Ishikawa (cell line): ENCODE results near the gene DLGAP4.

Source experiments
- CEBPB ChIP-seq: IDR thresholded peaks from 2 replicates; pipeline ENCODE4 v1.6.1; 2012
- CREB1 ChIP-seq: IDR thresholded peaks from 2 replicates; pipeline ENCODE4 v1.6.1; 2012; ENCODE audit warnings: low read depth
- EGR1 ChIP-seq: IDR thresholded peaks from 2 replicates; pipeline ENCODE4 v1.6.1; 2012
- EP300 ChIP-seq: IDR thresholded peaks from 2 replicates; pipeline ENCODE4 v1.6.1; 2012; ENCODE audit warnings: borderline replicate concordance
- FOXM1 ChIP-seq: IDR thresholded peaks from 2 replicates; pipeline ENCODE4 v1.6.1; 2012; ENCODE audit warnings: low read depth, borderline replicate concordance
- NFIC ChIP-seq: IDR thresholded peaks from 2 replicates; pipeline ENCODE4 v1.6.1; 2012
- RAD21 ChIP-seq: IDR thresholded peaks from 2 replicates; pipeline ENCODE4 v1.6.1; 2012; ENCODE audit warnings: low read depth
- TAF1 ChIP-seq: IDR thresholded peaks from 2 replicates; pipeline ENCODE4 v1.6.1; 2012; ENCODE audit warnings: low read depth, mild to moderate bottlenecking
- TCF12 ChIP-seq: IDR thresholded peaks from 2 replicates; pipeline ENCODE4 v1.6.1; 2012; ENCODE audit warnings: low read depth
- TEAD4 ChIP-seq: IDR thresholded peaks from 2 replicates; pipeline ENCODE4 v1.6.1; 2012
- USF1 ChIP-seq: IDR thresholded peaks from 2 replicates; pipeline ENCODE4 v1.6.1; 2012
- YY1 ChIP-seq: IDR thresholded peaks from 2 replicates; pipeline ENCODE4 v1.6.1; 2012; ENCODE audit warnings: low read depth
- ZBTB7A ChIP-seq: IDR thresholded peaks from 2 replicates; pipeline ENCODE4 v1.6.1; 2012; ENCODE audit warnings: low read depth
- TF ChIP-seq, protein P1 (sequence below): IDR thresholded peaks from 2 replicates; pipeline ENCODE4 v1.6.1; 2012
- TF ChIP-seq, protein P2 (sequence below): IDR thresholded peaks from 2 replicates; pipeline ENCODE4 v1.6.1; 2012; ENCODE audit warnings: low read depth, mild to moderate bottlenecking

Gene DLGAP4

DNA sequence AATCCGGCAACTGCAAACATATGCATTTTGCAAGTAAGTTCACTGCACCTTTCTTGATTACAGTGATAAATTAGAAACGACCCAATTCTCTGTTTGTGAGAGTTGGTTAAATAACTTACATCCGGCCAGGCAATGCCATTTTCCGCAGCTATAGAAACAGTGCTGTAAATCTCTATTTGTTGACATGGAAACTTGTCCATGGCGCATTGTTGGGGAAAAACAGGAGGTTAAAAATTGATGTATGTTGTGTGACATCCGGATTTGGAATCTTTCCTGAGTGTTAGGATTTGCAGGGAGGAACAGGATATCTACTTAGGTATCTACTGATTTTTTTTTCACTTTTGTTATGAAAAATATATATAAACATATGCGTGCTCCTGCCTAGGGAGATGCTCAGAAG, 66.5 kb downstream of the DLGAP4 start:
- TF ChIP-seq TCF12 = no peak
- TF ChIP-seq TAF1 = no peak
- TF ChIP-seq EGR1 = no peak
- TF ChIP-seq CEBPB = no peak
- no peak for TF ChIP-seq ZBTB7A
- TF ChIP-seq, protein P1, sequence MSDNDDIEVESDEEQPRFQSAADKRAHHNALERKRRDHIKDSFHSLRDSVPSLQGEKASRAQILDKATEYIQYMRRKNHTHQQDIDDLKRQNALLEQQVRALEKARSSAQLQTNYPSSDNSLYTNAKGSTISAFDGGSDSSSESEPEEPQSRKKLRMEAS = no peak
- TF ChIP-seq FOXM1 = no peak
- no peak for TF ChIP-seq RAD21
- TF ChIP-seq, protein P2, sequence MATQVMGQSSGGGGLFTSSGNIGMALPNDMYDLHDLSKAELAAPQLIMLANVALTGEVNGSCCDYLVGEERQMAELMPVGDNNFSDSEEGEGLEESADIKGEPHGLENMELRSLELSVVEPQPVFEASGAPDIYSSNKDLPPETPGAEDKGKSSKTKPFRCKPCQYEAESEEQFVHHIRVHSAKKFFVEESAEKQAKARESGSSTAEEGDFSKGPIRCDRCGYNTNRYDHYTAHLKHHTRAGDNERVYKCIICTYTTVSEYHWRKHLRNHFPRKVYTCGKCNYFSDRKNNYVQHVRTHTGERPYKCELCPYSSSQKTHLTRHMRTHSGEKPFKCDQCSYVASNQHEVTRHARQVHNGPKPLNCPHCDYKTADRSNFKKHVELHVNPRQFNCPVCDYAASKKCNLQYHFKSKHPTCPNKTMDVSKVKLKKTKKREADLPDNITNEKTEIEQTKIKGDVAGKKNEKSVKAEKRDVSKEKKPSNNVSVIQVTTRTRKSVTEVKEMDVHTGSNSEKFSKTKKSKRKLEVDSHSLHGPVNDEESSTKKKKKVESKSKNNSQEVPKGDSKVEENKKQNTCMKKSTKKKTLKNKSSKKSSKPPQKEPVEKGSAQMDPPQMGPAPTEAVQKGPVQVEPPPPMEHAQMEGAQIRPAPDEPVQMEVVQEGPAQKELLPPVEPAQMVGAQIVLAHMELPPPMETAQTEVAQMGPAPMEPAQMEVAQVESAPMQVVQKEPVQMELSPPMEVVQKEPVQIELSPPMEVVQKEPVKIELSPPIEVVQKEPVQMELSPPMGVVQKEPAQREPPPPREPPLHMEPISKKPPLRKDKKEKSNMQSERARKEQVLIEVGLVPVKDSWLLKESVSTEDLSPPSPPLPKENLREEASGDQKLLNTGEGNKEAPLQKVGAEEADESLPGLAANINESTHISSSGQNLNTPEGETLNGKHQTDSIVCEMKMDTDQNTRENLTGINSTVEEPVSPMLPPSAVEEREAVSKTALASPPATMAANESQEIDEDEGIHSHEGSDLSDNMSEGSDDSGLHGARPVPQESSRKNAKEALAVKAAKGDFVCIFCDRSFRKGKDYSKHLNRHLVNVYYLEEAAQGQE = no peak
- no peak for TF ChIP-seq TEAD4
- no peak for TF ChIP-seq EP300
- TF ChIP-seq YY1 = no peak
- TF ChIP-seq USF1 = no peak
- no peak for TF ChIP-seq NFIC
- no peak for TF ChIP-seq CREB1

GRCh38 chr20:36373089-36373488, 67.0 kb downstream of the DLGAP4 start:
- TF ChIP-seq FOXM1 = no peak
- TF ChIP-seq EGR1 = no peak
- TF ChIP-seq TEAD4 = no peak
- TF ChIP-seq, protein P1 = no peak
- no peak for TF ChIP-seq TCF12
- TF ChIP-seq, protein P2 = no peak
- TF ChIP-seq YY1 = no peak
- no peak for TF ChIP-seq EP300
- TF ChIP-seq USF1 = no peak
- no peak for TF ChIP-seq CEBPB
- TF ChIP-seq CREB1 = no peak
- TF ChIP-seq RAD21 = no peak
- no peak for TF ChIP-seq NFIC
- TF ChIP-seq ZBTB7A = no peak
- TF ChIP-seq TAF1 = no peak

GRCh38 chr20:36374995-36375394, 68.9 kb downstream of the DLGAP4 start:
- TF ChIP-seq RAD21 (no peak), TEAD4 (no peak), EGR1 (no peak), ZBTB7A (no peak), TCF12 (no peak), YY1 (no peak), TAF1 (no peak), CREB1 (no peak), EP300 (no peak)
- TF ChIP-seq, protein P2 = no peak
- TF ChIP-seq, protein P1 = no peak

- TF ChIP-seq EP300 = no peak
- no peak for TF ChIP-seq EGR1
- TF ChIP-seq YY1 = no peak
- no peak for TF ChIP-seq USF1
- no peak for TF ChIP-seq NFIC
- TF ChIP-seq FOXM1 = no peak
- no peak for TF ChIP-seq CEBPB
- TF ChIP-seq TAF1 = no peak
- no peak for TF ChIP-seq TCF12
- no peak for TF ChIP-seq TEAD4
- no peak for TF ChIP-seq ZBTB7A
- TF ChIP-seq RAD21 = no peak
- TF ChIP-seq, protein P1 = no peak
- no peak for TF ChIP-seq CREB1
- TF ChIP-seq, protein P2 = no peak
These were observed 71.5 kb downstream of the DLGAP4 start for GRCh38 chr20:36377348-36378326.
